GM18511 (cell line): ENCODE measurements around the gene CTBP1.

ENCODE experiments used
- ATAC-seq: cut with Tn5 transposase; IDR thresholded peaks from one replicate; pipeline ENCODE4 v1.9.1; 2021; ENCODE audit warnings: mild to moderate bottlenecking, moderate library complexity; ENCODE audit not compliant: unreplicated experiment

Gene CTBP1

DNA sequence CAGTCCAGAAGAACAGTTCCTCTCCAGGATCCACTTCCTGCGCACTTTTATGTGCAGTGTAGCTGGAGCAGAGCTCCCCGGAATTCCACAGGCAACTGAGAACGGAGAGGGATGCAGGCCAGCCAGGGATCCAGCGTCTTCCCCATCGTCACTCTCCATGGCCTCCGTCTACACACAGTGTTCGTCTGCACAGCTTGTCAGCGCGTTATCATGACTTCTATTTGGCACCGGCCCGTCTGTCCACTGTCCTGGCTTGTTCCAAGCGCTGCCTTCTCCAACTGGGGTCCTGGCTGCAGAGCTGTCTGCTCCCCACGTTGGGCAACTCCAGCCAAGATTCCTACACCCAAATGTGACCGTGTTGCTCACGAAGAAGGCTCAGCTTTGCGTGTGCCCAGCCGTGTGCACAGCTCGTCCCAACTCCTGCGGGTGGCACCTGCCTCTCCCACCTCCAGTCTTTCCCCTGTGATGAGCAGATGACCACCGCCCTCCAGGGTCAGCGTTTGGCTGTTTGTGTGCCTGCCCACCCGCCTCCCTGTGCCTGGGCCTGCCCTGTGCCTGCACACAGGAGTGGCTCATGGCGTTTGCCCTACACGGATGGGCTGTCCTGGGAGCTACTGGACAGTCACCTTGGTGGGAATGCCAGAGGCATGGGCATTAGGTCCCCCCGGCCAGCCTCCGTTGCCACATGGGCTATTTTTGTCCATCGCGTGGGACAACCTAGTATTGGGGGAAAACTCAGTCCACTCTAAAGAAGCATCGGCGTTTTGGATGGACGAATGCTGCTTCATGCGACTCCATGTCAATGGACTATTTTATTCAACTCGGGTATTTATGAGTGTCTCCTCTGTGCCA is 2.2 kb upstream of the CTBP1 start:
- no peak for ATAC-seq

DNA sequence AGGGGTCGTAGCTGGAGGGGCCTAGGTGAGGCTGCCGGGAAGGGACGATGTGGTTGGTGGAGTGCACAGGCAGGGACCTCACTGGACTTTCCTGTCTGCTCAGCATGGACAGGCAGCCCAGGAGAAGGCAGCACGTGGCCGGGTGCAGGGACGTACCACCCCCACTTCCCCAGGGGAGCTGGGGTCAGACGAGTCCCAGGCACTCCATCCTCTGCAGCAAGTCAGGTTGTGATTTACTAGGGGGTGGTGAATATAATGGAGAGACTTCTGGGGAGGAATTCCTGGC is 1.5 kb upstream of the CTBP1 start:
- ATAC-seq, result no peak

DNA sequence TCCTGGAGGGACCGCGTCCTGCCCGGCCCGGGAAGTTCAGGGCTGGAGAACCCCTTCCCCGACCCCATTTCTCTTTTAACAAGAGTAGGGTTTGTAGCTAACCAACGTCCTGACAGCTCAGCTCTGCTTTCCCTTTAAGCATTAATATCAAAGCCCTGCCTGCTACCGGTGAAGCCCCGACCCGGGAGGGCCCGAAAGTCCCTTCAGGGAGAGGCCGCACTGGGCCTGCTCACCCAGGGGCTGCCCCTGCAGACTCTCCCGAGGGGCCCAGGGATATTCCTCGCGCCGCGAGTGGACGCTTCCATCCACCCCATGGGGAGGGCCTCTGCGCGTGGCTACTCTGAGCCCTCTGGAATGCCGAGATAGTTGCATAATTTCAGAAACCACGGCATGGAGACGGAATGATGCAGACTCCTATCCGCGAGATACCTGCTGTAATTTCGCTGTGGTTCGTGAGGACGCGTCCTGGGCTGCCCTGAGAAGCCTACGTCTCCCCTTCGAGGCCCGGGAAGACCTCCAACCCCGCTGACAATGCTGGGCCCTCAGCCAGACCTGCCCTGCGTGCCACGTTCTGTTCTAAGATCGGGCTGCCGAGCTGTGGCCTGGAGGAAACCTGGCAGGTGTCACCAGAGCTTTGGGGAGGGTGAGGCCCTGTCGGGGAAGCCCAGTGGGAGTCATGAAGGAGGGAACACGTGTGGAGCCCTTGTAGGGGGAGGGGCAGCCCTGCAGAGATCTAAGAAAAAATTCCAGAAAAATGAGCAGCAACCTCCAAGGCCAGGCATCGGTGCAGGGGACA is 999 bp upstream of the CTBP1 start:
- peak; percentile 1 for ATAC-seq

DNA sequence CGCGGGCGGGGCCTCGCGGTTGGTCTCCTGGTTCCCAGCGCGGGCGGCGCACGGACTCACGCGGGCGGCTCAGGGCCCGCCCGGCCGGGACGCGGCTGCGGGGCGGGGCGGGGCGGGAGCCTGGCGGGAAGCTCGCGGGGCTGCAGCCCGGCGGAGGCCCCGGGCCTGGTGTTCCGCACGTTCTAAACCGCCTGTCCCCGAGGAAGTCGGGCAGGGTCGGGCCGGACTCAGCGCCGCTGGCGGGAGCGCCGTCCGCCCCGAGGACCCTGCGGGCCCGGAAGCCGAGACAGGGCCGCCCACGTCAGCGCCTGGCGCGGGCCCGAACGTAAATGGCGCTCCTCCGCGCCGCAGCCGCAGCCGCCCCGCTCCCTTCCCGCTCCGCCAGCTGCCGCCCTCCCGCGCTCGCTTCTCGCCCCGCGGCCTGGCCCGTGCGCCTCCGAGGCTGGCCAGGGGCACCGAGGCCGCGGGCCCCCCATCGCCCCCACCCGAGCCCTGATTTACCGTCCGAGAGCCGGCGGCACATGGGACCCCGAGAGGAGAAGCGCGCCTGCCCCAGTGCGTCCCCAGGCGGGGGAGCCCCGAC is 309 bp upstream of the CTBP1 start:
- ATAC-seq, result peak; percentile 64

DNA sequence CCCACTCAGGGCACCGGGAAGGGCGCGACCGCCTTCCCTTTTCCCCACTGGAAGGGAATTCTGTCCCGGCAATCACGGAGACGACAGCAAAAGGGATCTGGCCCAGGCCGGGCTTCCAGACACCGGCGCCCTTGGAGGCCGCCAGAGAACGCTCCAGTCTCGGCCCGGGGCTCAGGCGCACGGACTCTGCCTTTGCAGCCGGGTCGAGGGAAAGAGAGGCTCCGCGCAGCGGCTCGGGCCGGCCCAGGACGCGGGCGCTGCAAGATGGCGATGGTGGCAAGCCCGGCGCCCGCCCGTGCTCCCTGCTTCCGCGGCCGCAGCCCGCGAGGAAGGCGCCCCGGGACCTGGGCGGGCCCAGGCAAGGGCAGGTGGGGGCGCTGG is 1.1 kb downstream of the CTBP1 start:
- ATAC-seq, result peak; percentile 24

DNA sequence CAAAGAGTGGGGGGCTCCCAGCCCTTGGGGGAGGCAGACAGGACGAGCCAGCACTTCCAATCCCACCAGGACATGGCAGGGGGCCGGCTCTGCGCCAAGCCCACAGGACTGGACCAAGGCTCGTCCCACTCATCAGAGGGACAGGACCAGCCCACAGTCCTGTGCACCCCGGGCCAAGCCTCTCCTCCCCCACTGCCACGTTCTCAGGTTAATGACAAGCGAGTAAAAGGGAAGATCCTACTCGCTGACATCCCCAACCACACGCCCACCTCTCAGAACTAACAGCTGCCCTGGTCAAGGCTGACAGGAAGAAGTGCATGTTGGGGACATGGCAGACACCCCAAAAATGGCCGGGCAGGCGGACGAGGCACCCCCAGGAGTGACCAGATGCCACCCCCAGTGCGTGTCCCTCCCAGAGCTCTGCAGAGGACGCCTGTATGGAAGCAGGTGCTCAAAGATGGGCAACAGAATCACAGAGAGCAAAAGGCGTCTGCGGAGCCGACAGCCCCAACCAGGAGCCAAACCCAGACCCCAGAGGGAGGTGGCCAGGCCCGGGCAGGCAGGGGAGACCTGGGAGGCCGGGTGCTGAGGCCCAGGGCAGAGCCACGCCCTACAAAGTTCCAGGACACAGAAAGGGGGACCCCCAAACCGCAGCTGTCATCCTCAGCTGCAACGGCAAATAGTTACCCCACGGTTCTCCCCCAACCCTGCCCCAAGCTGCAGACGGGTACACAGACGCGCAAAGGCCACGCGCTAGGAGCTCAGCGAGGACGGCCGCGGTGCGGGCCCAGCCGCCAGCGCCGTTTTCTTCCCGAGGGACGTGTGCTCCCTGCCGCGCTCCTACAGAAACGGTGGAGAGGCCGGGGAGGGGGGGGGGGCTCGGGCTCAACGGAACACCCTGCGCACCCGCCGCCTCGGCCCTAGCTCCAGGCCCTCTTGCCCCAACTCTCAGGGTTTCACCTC is 1.7 kb downstream of the CTBP1 start:
- ATAC-seq, result no peak

DNA sequence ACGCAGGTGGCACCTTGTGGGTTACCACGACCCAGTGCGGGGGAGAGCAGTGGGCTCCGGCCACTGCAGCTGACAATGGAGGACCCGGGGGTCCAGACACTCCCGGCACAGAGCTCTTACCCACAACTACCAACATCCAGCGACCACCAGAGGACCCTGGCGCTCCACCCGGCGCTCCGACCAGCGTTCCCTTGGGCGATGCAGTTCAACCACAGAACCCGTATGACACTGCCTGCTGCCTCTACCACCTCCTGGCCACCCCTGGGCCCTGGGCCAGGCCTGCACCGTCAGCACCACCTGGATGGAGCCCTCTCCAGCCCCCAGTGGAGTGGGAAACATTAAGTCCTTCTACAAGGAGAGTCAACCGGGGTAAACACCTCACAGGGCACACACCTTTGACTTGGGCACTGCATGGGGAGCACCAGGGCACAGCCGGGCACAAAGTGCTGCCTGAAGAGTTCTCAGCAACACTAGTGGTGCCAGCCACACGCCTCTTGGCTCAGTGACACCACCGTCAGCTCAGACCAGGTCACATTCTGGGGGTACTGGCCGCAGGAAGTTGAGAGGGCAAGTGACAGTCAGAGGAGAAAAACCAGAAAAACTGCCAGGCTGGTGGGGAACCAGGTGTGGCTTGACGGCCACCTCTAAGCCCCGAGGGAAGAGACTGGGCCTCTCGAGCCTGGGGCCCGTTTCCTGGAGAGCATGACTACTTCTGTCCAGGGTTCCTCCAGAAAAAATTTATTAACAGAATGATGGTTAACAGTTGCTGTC is 2.6 kb downstream of the CTBP1 start:
- no peak for ATAC-seq

DNA sequence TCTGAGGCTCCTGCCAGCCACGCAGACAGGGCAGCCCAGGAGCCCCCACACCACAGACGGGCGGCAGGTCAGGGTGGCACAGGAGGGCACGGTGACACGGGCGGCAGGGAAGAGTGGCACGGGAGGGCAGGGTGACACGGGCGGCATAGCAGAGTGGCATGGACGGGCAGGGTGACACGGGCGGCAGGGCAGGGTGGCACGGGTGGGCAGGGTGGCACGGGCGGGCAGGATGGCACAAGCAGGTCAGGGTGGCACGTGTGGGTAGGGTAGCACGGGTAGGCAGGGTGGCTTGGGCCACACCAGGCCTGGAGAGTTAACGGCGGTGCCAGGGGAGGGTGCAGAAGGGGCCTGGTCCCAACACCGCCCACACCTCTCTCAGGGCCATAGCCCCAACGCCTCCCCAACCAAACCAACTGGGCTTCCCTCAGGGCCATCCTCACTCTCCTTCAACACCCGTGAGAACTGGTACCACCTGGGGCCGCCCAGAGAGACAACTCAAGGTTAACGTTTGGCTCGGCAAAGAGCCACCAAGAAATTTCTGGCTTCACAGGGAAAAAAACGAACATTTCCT is 3.4 kb downstream of the CTBP1 start:
- ATAC-seq, result no peak

DNA sequence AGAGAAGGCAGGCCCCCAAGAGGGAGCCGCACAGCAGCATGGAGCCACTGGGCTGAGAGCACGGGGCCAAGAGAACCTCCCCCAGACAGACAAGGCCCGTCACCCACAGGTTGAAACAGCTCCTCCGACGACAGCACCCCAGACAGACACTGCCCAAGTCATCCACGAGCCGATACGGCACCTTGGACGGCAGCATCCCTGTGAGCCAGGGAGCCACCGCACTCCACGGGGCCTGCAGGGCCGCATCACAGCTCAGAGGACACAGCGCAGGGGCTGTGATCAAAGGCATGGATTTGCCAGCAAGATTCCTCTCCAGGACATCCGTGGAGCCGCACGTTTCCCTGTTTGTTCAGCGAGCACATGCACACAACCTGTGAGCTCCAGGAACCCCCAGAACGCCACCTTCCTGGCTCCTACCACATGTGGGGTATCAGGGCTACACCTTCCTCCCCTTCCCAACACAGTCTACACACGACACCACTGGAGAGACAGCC is 3.9 kb downstream of the CTBP1 start:
- ATAC-seq, result no peak

DNA sequence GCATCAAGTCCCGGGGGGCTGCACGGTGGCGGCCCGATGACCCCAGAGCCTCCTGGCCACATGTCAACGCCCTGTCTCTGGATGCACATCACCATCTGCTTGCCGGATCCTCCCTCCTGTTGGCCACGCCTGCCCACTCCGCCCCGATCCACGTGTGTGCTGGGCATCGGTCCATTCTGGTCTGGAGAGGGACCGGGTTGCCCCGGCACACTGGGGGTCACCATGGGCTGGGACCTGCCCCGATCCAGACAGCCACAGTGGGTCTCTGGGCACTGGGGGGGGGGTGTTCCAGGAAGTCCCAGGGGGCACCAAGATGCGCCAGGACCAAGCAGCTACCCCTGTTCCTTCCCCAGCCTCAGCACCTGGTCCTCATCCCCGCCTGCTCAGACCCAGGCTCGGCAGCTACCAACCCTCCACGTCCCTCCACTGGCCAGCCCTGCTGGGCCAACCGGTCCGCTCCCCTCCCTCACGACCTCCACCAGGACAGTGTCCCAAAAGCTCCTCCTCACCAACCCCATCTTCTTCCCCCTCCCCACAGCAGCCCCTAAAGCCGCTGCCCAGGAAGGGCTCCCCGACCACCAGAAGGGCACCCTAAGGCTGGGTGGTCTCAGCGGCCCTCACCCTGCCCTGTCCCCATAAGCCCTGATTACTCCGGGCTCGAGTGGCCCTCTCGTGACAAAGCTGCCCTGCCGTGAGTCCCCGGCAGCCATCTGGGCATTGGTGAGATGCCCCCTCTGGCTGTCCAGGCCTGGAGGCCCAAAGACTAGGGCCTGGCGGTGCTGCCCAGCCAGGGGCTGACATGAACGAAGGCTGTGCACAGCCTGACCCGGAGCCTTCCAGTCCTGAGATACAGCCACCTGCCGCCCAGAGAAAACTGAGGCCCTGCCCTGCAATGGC is 4.6 kb downstream of the CTBP1 start:
- no peak for ATAC-seq

DNA sequence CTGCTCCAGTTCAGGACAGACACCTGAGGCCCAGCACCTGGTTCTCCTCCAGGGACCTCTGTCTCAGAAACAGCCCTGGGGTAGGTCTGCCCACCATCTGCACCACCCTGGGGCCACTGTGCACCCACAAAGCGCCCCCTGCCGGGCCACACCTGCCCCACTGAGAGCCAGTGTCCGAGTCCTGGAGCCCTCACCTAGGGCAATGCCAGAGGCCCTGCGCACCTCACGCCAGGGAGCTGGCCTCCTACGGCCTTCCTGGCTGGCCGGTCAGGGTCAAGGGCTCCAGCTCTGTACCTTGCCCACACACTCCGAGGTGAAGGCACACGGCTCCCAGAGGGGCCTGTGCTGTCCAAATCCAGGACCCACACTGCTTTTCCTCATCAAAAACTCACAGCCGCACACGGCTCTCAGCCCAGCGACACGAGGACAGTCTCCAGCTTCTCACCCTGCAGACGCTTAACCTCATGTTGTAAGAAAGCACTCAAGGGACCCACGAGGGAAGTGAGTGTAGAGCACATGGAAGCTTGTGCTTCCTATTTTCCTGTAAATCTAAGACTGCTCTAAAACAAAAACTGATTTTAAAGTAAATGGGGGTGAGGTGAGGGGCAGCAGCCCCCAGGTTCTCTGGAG is 5.4 kb downstream of the CTBP1 start:
- ATAC-seq, result no peak

DNA sequence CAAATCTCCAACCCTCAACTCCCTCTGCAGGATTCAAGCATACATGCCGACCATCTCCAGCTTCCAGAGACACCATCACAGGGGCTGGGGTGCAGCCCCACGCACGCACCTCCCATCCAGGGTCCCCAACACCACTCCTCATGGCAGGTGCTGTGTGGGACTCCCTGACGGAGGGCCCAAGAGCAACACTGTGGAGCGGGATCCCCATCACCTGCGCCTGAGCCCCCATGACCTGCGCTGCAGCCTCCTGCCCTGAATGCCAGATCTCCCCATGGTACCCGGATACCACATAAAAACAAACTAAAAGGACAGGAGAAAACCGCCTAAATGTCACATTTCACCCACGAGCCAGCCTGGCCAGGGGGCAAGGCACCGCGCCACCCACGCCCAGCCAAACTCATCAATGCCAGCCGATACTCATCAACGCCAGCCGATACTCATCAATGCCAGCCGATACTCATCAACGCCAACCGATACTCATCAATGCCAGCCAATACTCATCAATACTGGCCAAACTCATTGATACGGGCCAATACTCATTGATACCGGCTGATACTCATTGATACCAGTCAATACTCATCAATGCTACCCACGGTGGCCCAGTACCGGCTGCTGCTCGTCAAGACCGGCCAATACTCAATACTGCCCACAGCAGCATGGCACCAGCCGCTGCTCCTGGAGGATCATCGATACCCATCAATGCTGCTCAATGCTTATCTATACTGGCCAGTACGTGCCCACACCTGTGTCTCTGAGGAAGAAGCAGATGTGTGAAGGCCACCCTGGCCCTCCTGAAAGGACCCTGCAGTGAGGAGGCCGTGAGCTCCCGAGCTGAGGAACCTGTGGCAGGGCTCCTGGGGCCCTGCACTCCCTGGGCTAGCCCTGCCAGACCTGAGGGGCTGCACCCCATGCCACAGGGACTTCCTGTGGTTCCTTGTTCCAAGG is 6.2 kb downstream of the CTBP1 start:
- ATAC-seq, result no peak

DNA sequence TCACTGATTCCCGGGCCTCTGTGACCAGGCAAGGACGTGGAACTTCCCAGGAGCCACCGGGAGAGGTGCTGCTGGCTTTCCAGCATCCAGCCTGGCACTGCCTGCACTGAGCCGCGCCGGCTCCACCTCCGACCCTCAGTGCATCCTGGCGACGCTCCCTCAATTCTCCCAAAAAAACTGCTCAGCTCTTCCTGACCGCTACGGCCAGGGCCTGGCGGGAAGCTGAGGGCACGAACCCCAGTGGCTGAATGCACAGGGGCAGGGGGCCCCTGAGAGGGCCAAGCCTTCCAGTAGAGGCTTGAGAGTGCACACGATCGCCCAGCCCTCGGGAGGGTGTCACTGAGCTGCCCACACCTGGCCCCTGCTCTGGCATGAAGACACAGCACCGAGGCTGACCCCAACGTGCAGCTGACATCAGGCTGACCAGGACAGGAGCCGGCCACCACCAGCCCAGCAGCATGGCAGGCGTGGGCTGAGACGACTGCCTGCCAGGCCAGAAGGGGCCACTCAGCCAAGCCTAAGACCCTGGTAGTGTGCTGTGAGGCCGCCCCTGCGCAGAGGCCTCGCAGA is 6.9 kb downstream of the CTBP1 start:
- ATAC-seq, result no peak

DNA sequence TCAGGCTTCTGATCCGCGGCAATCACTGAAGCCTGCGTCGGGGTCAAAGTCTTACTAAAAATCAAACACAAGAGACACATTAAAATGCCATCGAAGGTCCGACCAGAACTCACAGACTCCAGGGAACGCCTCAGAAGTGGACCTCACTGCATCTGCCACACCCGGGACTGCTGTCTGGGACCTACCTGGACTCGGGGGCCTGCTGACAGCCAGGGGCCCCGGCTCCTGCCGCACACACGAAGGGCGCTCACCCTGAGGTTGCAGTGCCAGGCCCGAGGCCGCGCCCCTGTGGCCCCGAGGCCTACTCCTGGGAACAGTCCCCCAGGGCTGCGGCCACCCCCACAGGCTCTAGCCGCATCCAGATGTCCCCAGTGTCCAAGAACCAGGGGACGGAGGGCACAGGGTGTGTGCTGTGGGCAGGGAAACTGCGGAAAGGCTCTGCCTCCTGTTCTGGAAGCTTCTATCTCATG is 7.4 kb downstream of the CTBP1 start:
- ATAC-seq, result no peak

DNA sequence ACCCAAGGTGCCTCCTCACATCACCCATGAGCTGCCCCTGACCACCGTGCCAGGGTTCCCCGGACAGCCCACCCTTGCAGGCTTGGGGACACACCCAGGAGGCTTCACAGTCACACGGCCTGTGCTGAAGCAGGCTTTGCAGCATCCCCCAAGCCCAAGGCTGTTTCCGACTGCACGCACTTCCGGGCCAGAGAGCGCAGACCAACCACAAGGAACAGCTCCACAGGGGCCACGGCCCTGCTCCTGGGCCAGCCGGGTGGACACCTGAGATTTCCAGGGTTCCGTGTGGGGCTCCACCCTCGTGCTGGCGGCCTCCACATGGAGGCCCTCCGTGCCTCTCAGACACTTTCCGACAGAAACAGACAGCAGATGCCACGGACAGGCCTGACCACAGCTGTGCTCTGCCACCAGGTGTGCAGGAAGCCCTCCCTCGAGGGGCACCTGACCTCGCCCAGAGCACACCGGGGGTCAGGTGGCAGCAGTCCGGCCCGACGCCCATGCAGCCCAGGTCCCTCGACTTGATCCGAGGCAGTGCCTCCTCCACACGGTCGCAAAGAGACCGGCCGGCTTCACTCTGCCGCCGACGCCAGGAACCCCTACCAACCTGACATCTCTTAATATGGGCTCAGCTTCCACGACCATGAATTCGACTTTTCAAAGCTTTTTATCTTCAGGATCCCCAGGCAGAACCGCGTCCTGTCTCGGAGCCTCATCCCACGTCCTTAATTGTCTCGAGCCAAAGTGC is 8.0 kb downstream of the CTBP1 start:
- no peak for ATAC-seq

DNA sequence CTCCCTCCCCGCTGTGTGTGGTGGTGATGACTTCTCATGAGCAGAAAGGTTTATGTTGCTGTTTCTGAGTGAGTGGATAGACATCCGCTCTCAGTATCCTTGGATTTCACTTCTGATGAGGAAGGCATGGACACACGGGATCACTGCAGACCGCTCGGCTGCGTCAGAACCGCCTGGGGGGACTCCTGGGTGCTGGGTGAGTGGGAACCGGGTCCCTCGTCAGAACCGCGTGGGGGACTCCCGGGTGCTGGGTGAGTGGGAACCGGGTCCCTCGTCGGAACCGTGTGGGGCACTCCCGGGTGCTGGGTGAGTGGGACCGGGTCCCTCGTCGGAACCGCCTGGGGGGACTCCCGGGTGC is 9.0 kb downstream of the CTBP1 start:
- no peak for ATAC-seq
